HCT116 (cell line): ENCODE measurements around the gene SRI. TPM values are rescaled to one million over a fixed set of nuclear protein-coding genes. Genes with fewer than 3 reads are reported as not detected.
"Not testable (repeated sequence)": the region's sequence is repeated elsewhere in the genome, so short reads cannot be mapped to it uniquely, and the experiment has no call there.

Experiments
- ATAC-seq: fragments of 200-7000 bp; cut with Tn5 transposase; 2 replicates; pipeline ENCODE4 v1.9.1; 2020; ENCODE audit warnings: mild to moderate bottlenecking, moderate library complexity
- BruUV-seq: library from RNA; stranded (reverse); fragments of 400-500 nt; replicated peaks from 2 replicates; lab custom pipeline; 2021; lab: Mats Ljungman, UMichigan
- CTCF ChIA-PET: fragments of 300-600 bp; sonication (Branson Sonifier 250); formaldehyde crosslinking; loops from one replicate; lab custom pipeline; 2021; ENCODE audit warnings: antibody characterized with exemption; lab: Charles Lee
- POLR2A ChIA-PET: fragments of 300-600, 350-600 bp; sonication (Branson Sonifier 250); formaldehyde crosslinking; loops from one replicate; lab custom pipeline; 2021; ENCODE audit warnings: antibody characterized with exemption; lab: Charles Lee
- RAD21 ChIA-PET, 2 experiments: fragments of 300-600 bp; sonication (Branson Sonifier 250); formaldehyde crosslinking; loops; one replicate each; lab custom pipeline; 2023; ENCODE audit warnings: low total read pairs in 2 of 2; ENCODE audit not compliant: uncharacterized antibody in 2 of 2, unreplicated experiment in 2 of 2, low non-redundant PET in 1 of 2; lab: Charles Lee
- DNase-seq: peaks from one replicate; pipeline ENCODE4 v3.0.0-alpha.2; 2010; ENCODE audit warnings: low read depth, low spot score
- H2AFZ ChIP-seq: fragments of 200-600 bp; shearing (Covaris generic), sonication (generic); 2 replicates; pipeline ENCODE4 v1.6.1; 2017; ENCODE audit warnings: low read depth, mixed run types, mixed read lengths, antibody characterized with exemption, low read length; ENCODE audit not compliant: poor library complexity, severe bottlenecking
- H3K27ac ChIP-seq: 2 replicates; pipeline ENCODE4 v1.5.1; 2012; ENCODE audit warnings: low read depth, low read length
- H3K27me3 ChIP-seq: fragments of 200-600 bp; sonication (generic); 2 replicates; pipeline ENCODE4 v1.6.1; 2016; ENCODE audit warnings: mixed run types, low read length, mixed read lengths; ENCODE audit not compliant: insufficient read depth
- H3K36me3 ChIP-seq, 2 experiments: fragments of 200-500 bp in 1 of 2; fragments of 200-600 bp in 1 of 2; sonication (Bioruptor generic) in 1 of 2; sonication (generic) in 1 of 2; 2 replicates each; pipeline versions ENCODE4 v1.5.1 to v1.6.1; 2014 to 2016; ENCODE audit warnings: low read length in 2 of 2, inconsistent platforms in 1 of 2, mixed read lengths in 1 of 2, mixed run types in 1 of 2; ENCODE audit not compliant: insufficient read depth in 2 of 2, control insufficient read depth in 1 of 2
- H3K4me1 ChIP-seq, 2 experiments: fragments of 200-600 bp in 1 of 2; sonication (generic) in 1 of 2; 2 replicates each; pipeline versions ENCODE4 v1.5.1 to v1.6.1; 2012 to 2017; ENCODE audit warnings: low read length in 2 of 2, inconsistent platforms in 1 of 2, mild to moderate bottlenecking in 1 of 2, mixed read lengths in 1 of 2, mixed run types in 1 of 2, moderate library complexity in 1 of 2; ENCODE audit not compliant: insufficient read depth in 2 of 2, control insufficient read depth in 1 of 2
- H3K4me2 ChIP-seq: fragments of 200-600 bp; sonication (generic); 2 replicates; pipeline ENCODE4 v1.6.1; 2017; ENCODE audit warnings: mixed run types, low read length, mixed read lengths
- H3K4me3 ChIP-seq, 2 experiments: fragments of 200-600 bp in 1 of 2; sonication (generic) in 1 of 2; replicated peaks in 1 of 2; 2 replicates each; pipeline ENCODE4 v1.5.1; 2011 to 2016; ENCODE audit warnings: low read length in 2 of 2, control low read depth in 1 of 2, low read depth in 1 of 2, mild to moderate bottlenecking in 1 of 2, mixed read lengths in 1 of 2, mixed run types in 1 of 2
- H3K79me2 ChIP-seq: fragments of 200-600 bp; sonication (generic); 2 replicates; pipeline ENCODE4 v1.6.1; 2017; ENCODE audit warnings: mild to moderate bottlenecking, mixed run types, low read length, moderate library complexity, mixed read lengths; ENCODE audit not compliant: insufficient read depth
- H3K9ac ChIP-seq: fragments of 200-600 bp; sonication (generic); 2 replicates; pipeline ENCODE4 v1.6.1; 2016; ENCODE audit warnings: low read length, mixed read lengths
- H3K9me2 ChIP-seq: fragments of 200-600 bp; sonication (generic), shearing (Covaris generic); 2 replicates; pipeline ENCODE4 v1.6.1; 2017; ENCODE audit warnings: mixed run types, mild to moderate bottlenecking, moderate library complexity; ENCODE audit not compliant: insufficient read depth
- H3K9me3 ChIP-seq, 2 experiments: fragments of 200-500 bp in 1 of 2; fragments of 200-600 bp in 1 of 2; sonication (Bioruptor generic) in 1 of 2; sonication (generic) in 1 of 2; 2 replicates each; pipeline ENCODE4 v1.6.1; 2014 to 2017; ENCODE audit warnings: low read length in 2 of 2, mixed read lengths in 2 of 2, inconsistent platforms in 1 of 2, low read depth in 1 of 2, mild to moderate bottlenecking in 1 of 2, mixed run types in 1 of 2, moderate library complexity in 1 of 2; ENCODE audit not compliant: control insufficient read depth in 1 of 2, insufficient read depth in 1 of 2
- H4K20me1 ChIP-seq: fragments of 200-600 bp; sonication (generic), shearing (Covaris generic); 2 replicates; pipeline ENCODE4 v1.6.1; 2017; ENCODE audit warnings: mixed run types, mild to moderate bottlenecking, moderate library complexity; ENCODE audit not compliant: insufficient read depth
- ATF3 ChIP-seq: IDR thresholded peaks from 2 replicates; pipeline ENCODE4 v1.6.1; 2012
- CTCF ChIP-seq, 3 experiments: fragments of 200-600 bp in 1 of 3; sonication (generic) in 1 of 3; IDR thresholded peaks in 2 of 3; conservative IDR thresholded peaks in 1 of 3; 2 replicates each; pipeline ENCODE4 v1.5.1; 2012 to 2017; ENCODE audit warnings: low read depth in 2 of 3, low read length in 2 of 3, antibody characterized with exemption in 1 of 3, borderline replicate concordance in 1 of 3, control low read depth in 1 of 3, mild to moderate bottlenecking in 1 of 3, mixed read lengths in 1 of 3, mixed run types in 1 of 3, moderate library complexity in 1 of 3; ENCODE audit not compliant: insufficient read depth in 1 of 3
- EZH2 ChIP-seq: fragments of 200-600 bp; sonication (generic); IDR thresholded peaks from 2 replicates; pipeline ENCODE4 v1.6.1; 2017; ENCODE audit warnings: antibody characterized with exemption, mixed run types
- MAX ChIP-seq: IDR thresholded peaks from 2 replicates; pipeline ENCODE4 v1.6.1; 2012
- RAD21 ChIP-seq: IDR thresholded peaks from 2 replicates; pipeline ENCODE4 v1.6.1; 2012; ENCODE audit warnings: low read depth, mild to moderate bottlenecking
- SP1 ChIP-seq: IDR thresholded peaks from 2 replicates; pipeline ENCODE4 v1.6.1; 2012; ENCODE audit warnings: low read depth
- YY1 ChIP-seq: IDR thresholded peaks from 2 replicates; pipeline ENCODE4 v1.6.1; 2011; ENCODE audit warnings: low read length, low read depth, moderate library complexity, mild to moderate bottlenecking; ENCODE audit not compliant: insufficient replicate concordance; ENCODE audit errors: extremely low read depth
- intact Hi-C: fragments of 100-400 bp; cut with micrococcal nuclease; formaldehyde crosslinking; loops from 2 replicates; pipeline ENCODE4 v1.10.0; 2022
- total RNA-seq: library from RNA; stranded (reverse); gene quantifications from one replicate; pipeline ENCODE4 v1.2.1, GENCODE V29; 2021; ENCODE audit not compliant: unreplicated experiment

The SRI gene
- total RNA-seq, 1 experiment from 2014 or later: 114 TPM

- Histone ChIP-seq H3K27me3 (no peaks in the 10 kb centered on the region), H3K9me2 (no peaks in the 10 kb centered on the region), H4K20me1 (no peaks in the 10 kb centered on the region), H3K9ac (no peak overlapping the region), H3K79me2 (no peaks in the 10 kb centered on the region), H3K4me1 (no peaks in the 10 kb centered on the region), H3K4me3 (no peak overlapping the region), H3K27ac (no peak overlapping the region), H3K9me3 (no peaks in the 10 kb centered on the region), H3K4me2 (no peak overlapping the region), H2AFZ (no peak overlapping the region), H3K36me3 (no peaks in the 10 kb centered on the region)
- ChIA-PET CTCF (no interaction called here), RAD21 (no interaction called here), POLR2A (no interaction called here)
- ATAC-seq (no peak), DNase-seq (no peak)
- TF ChIP-seq ATF3 (no peak), EZH2 (no peak), CTCF (IDR thresholded peaks at IDR 0.05 in 2 of 3, conservative IDR thresholded peaks at IDR 0.05 in 1 of 3; ENCODE audit: borderline replicate concordance in 1 of 3, insufficient read depth in 1 of 3, low read depth in 2 of 3, low read length in 2 of 3) (no peak), RAD21 (no peak), YY1 (no peak), MAX (no peak), SP1 (no peak)
- intact Hi-C loops: no loop called here
- no TSS peak for BruUV-seq
These were observed 47.6 kb upstream of the SRI start for GRCh38 chr7:88267421-88267820.

GRCh38 chr7:88264987-88265386, 45.1 kb upstream of the SRI start:
- H3K36me3 ChIP-seq, H3K79me2 ChIP-seq, H2AFZ ChIP-seq, BruUV-seq, H3K4me2 ChIP-seq, ATAC-seq, RAD21 ChIA-PET, H3K9me3 ChIP-seq, H3K4me3 ChIP-seq, H4K20me1 ChIP-seq, H3K27me3 ChIP-seq, POLR2A ChIA-PET, intact Hi-C loops, H3K9ac ChIP-seq, DNase-seq, H3K9me2 ChIP-seq, H3K27ac ChIP-seq, CTCF ChIA-PET, H3K4me1 ChIP-seq: not testable (repeated sequence)
